Brain microvascular endothelial cell (primary cell): ENCODE data around the gene TAF1B.

Source experiments
- DNase-seq: peaks from one replicate; pipeline ENCODE4 v3.0.0-alpha.2; 2020
- H3K27ac ChIP-seq: fragments of 250-450 bp; sonication (Bioruptor Pico); 2 replicates; pipeline ENCODE4 v1.5.1; 2020; ENCODE audit warnings: mild to moderate bottlenecking, moderate library complexity
- H3K27me3 ChIP-seq: fragments of 250-450 bp; sonication (Bioruptor Pico); replicated peaks from 2 replicates; pipeline ENCODE4 v1.5.1; 2020; ENCODE audit warnings: mild to moderate bottlenecking
- H3K36me3 ChIP-seq: fragments of 250-450 bp; sonication (Bioruptor Pico); replicated peaks from 2 replicates; pipeline ENCODE4 v1.5.1; 2020; ENCODE audit warnings: mild to moderate bottlenecking
- H3K4me3 ChIP-seq: 2 replicates; pipeline ENCODE4 v1.5.1; 2011; ENCODE audit warnings: low read depth, mild to moderate bottlenecking, control low read depth, low read length, moderate library complexity
- CTCF ChIP-seq: IDR thresholded peaks from 2 replicates; pipeline ENCODE4 v1.5.1; 2011; ENCODE audit warnings: low read depth, mild to moderate bottlenecking, moderate library complexity, low read length, control low read depth, inconsistent platforms; ENCODE audit errors: missing control alignments
- in situ Hi-C: cut with HindIII; loops from 2 replicates; pipeline ENCODE4 v1.10.0; 2017; ENCODE audit warnings: low sequenced_read_pairs, low pct_ligation_motif_present

The TAF1B gene

GRCh38 chr2:9982248-9982647 lies 139.0 kb downstream of the TAF1B start:
- in situ Hi-C loops: no loop called here
- no peak overlapping the region for H3K27ac ChIP-seq

GRCh38 chr2:9982891-9983290 lies 139.6 kb downstream of the TAF1B start:
- no peaks in the 10 kb centered on the region for H3K27me3 ChIP-seq
- in situ Hi-C loops: no loop called here
- no peak overlapping the region for H3K4me3 ChIP-seq
- no peaks in the 10 kb centered on the region for H3K36me3 ChIP-seq
- TF ChIP-seq CTCF: no peak
- no peak overlapping the region for H3K27ac ChIP-seq
- no peak for DNase-seq

More at GRCh38 chr2:9982248-9982647, 139.0 kb downstream of the TAF1B start:
- H3K36me3 ChIP-seq: no peaks in the 10 kb centered on the region
- no peak for TF ChIP-seq CTCF
- no peaks in the 10 kb centered on the region for H3K27me3 ChIP-seq
- H3K4me3 ChIP-seq: no peak overlapping the region
- peak; percentile 68 for DNase-seq

GRCh38 chr2:9983401-9984216 lies 140.3 kb downstream of the TAF1B start:
- no peak for DNase-seq
- in situ Hi-C loops: no loop called here

More at GRCh38 chr2:9983401-9984216, 140.3 kb downstream of the TAF1B start:
- H3K27me3 ChIP-seq: no peaks in the 10 kb centered on the region
- no peak overlapping the region for H3K27ac ChIP-seq
- TF ChIP-seq CTCF: no peak
- no peak overlapping the region for H3K4me3 ChIP-seq
- H3K36me3 ChIP-seq: no peaks in the 10 kb centered on the region
